Measurements from ENCODE around the gene EGLN3.
"Not testable (repeated sequence)": the region's sequence is repeated elsewhere in the genome, so short reads cannot be mapped to it uniquely, and the experiment has no call there.

EGLN3 gene

DNA sequence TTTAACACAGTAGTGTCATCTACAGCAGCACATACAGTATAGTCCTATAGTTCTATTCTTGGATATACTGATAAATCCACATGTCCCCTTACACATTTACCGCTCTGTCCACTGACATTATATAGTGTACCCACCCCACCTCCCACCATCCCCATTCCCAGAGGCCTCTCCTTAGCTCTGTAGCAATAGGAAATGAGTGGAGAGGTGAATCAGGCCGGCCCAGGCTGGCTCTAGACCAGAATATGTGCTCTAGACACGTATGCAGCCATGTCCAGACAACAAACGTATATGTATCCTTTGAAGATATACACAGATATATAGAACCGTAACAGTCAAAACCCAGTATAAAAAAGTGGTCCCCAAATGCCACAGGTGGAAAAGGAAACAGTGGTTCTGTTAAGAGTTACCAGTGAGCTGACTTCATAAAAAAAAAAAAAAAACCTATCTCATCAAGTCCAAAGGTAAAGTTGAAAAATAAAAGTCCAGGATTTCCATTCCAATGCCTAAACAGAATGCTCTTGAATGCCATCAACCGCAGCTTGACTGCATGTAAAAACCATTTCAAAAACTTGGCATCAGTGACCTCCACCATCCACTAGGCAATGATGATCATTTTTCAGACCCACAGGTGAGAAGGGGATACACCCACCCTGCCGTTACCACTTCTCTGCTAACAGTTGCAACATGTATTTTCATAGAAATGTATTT is 16.7 kb downstream of the EGLN3 start:
- no peak for DNase-seq

DNA sequence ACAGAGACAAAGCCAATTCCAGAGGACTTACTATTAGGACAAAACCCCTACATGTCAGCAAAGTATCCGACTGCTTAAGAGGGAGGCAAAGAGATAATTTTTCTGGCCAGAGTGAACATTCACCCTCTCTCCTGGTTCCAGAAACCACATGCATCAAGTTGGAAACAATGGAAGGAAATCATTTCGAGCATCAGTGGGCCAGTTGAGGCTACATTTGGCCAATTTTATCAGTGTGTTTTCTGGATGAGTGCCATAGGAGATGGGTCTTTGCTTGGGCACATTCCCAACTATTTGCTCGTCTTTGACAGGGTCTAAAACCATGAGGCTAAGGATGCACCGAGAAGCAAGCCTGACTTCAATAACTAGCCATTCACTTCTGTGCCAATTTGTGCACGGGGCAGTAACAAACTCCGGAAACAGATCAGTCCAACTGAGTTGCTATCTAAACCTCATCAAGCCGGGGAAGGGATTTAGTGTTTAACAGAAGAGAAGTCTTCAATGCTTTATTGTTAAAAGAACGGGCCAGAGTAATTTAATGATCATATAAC is 17.4 kb downstream of the EGLN3 start:
- DNase-seq, result peak; percentile 52

DNA sequence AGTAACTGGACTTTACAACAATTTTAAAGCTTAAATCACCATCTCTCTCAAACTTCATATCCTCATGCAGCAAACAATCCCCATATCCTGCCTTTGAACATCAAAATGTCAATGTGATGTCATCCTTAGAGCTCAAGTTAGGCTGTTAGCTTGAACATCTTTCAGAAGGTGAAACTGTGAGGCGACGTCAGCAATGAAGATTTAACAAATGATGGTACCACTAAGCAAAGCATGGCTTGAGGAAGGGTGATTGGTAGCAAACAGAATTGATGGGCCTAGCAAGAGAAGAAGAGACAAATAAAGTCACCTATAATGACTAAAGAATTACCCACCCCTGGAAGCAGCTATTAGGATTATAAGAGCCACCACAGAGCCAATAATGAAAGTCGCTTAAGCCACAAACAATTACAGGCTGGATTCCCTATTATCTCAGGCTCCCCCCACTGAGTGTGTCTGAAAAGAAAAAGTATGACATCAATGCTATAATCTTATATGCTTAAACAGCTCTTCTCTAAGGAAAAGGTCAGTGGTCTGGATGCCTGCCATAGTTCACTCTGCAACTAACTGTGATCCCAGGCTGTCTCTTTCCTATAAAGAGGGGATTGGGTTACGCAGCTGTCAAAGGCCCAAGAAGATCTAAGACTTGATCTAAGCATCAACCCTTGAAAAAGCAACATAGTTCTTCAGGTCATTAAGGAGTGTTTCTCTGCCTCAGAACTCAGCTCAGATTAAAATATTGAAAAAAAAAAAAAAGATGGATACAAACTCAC is 18.1 kb downstream of the EGLN3 start:
- peak; percentile 89 for DNase-seq

DNA sequence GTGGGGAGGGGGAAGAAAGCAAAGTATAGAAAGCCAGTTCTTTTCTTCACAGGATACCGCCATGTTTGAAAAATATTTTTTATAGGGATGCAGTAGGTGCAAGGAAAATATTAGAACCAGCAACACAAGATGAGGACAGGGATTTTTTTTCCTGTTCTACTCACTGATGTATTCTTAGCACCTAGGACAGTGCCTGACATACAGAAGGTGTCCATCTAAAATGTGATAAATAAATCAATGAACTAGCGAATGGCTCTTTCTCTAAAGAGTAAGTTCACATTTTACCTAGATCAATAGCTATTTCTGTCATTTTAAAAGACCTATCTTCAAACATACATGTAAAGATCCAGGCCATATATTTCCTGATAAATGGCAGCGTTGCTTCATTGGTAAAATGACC is 18.8 kb downstream of the EGLN3 start:
- no peak for DNase-seq

DNA sequence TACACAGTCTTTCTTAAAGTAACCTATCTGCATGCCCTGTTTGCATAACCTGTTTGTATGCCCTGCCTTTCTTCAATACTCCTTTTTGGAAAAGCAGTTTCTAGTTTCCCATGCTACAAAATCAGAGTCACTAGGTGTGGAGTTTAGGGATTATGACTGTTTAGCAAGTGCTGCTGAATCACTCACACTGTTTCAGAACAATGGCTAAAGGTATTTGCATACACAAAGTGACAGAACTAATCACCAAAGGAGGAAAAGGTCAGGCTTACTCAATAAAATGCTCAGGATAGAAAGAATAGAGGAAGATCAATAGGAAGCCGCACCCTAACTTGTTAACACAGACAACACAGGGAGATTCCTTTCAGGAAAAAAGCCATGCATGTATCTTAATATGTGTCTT is 19.4 kb downstream of the EGLN3 start:
- no peak for DNase-seq

DNA sequence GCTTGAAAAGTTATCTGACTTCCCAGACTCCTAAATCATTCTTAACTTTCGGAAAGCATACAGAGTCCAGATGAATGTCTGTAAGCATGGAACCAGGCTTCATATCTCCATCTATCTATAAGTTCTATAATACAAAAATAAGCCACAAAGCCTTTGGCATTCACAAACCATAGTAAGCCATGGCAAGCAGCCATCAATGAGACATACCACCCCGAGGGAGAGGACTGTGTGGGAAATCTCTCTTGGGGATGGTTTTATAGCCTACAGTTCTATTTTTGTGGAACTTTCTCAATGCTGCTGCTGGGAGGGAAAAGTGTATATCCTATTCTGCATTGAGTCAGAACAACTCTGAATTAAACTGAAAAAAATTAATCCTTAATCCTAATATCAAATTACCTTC is 20.4 kb downstream of the EGLN3 start:
- no peak for DNase-seq

DNA sequence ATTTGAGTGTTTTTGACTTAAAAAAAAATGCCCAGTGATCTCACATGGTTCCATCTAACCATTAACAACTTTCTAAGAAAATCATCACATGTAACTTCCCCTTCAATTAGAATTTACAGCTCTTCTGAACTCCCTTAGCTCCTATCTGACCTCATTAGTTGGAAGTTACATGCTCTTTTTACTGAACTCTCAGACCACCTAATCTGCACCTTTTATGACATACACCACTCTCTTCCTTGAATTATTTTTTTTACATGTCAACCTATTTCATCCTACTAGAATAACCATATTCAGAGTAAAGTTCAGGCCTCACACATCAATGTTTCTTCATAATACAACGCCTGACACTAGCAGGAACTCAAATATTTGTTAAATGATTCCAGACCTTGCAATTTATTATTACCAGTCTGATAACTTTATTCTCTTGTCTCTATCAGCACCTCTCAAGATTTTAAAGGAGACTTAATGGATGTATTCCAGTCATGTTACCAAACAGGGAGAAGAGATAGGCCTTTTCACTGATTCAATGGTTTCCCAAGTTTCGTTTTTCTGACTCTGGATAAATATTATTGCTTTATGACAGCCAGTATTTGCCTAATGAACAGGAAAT is 21.0 kb downstream of the EGLN3 start:
- no peak for DNase-seq

DNA sequence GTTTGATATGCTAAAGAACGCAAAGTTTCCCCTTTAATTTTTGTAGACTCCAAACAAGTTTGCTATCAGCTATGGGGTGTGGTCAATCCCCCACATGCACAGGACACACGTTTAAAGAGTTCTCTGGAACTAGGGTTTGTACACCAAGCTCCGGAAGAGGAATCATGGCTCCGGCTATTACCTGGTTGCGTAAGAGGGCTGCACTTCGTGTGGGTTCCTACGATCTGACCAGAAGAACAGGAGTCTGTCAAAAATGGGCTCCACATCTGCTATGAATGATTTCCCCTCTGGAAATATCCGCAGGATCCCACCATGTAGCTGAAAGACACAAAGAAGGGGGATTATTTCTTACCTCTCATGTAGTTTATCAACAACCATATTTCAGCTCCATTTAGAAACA is 22.0 kb downstream of the EGLN3 start:
- DNase-seq, result no peak

DNA sequence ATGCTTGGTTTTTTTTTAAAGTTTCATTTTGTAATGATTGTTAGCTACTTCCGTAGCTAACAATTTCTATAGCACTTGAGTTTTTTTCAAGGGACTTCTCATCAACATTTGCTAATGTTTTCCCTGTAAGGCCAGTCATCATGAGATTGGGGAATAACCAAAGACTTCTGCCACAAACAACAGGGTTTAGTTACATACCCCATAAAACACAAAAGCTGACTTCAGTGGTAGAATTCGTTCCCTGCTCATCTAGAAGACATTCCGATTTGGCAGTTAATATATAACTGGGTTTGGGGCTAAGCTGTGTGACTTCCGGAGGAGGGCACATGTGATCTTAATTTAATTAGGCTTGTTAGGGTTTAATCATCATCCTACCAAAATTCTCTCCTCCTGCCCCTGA is 22.9 kb downstream of the EGLN3 start:
- no peak for DNase-seq

DNA sequence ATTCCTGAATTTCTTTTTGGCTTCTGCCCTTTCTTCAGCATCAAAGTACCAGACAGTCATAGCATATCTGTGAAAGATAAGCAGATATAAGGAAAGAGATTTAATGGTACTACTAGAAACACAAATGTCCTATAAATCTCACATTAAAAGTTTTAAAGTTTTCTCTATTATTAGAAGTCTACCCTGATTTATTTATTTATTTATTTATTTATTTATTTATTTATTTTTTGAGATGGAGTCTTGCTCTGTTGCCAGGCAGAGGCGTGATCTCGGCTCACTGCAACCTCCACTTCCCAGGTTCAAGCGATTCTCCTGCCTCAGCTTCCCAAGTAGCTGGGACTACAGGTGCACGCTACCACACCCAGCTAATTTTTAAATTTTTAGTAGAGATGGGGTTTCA is 23.9 kb downstream of the EGLN3 start:
- DNase-seq, result not testable (repeated sequence)

DNA sequence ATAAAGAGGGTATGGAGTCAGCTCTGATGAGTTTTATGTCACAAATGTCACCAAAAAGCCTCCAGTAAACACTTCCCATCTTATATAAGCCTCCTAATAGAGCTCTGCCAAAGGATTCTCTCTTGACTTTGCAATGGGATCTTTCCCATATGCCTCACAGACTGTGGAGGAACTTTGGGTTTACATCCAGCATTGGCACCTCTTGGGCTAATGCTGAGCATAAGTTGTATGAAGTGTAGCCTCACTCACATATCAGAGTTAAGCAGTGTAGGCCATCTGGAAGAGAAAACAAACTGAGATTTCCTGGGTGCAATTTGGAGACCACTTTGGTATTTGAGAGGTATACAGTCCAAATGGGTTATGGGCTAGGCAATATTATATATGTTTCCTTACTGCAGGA is 24.9 kb downstream of the EGLN3 start:
- DNase-seq, result no peak

DNA sequence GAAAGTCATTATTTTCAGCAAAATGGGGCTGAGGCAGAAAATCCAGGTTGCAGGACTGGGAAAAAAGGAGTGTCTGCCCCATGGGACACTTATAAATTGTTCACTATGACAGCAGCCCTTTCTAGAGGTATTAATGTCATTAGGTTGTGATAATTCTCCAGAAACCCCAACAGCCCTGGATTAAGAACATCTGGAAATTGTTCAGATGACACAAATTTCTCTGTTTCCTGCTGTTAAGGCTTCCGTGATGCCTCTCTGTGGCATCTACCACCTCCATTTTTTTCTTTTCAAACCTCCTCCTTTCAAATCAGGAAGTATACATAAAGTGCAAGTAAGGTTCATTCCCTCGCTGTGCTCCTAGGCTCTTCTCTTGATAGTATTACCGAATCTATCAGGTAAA is 25.6 kb downstream of the EGLN3 start:
- DNase-seq, result no peak

DNA sequence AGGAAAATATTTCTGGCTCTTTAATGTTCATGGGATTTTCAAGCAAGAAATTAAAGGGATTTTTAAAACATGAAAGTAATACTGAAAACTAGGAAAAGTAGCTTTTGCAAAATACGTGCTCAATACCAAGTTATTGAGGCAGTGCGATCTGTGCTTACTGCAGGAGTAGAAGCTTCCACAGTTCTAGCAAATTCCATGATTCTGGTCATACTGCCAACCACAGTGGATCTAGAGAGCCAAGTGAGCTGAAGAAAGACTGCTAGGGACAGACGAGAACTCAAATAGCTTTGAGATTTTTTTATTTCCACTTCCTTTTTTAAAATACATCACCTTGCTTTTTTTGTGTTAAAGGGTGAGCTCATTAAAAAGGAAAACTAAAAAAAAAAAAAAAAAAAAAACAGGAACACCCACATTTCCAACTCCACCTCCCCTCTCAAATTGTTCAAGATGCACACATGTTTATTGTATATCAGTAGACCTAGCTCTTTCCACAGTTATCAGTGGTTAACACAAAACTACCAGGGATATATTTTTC is 26.2 kb downstream of the EGLN3 start:
- no peak for DNase-seq

DNA sequence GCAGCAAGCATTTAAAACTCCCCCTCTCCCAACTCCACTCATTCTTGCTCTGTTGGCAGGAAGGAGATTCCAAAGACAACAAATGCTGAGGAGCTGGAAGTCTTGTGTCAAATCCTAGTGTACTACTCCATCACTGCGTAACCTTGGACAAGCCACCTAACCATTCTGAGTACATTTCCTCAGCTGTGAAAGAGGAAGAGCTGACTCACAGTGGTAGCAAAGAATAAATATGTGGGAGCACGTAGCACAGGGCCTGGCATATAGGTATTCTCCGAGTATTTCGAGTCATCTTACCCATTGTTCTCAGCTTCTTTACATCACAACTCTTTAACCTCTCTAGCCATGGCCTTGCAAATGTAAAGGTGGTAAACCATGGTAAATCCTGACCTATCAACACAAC is 28.7 kb downstream of the EGLN3 start:
- no peak for DNase-seq

DNA sequence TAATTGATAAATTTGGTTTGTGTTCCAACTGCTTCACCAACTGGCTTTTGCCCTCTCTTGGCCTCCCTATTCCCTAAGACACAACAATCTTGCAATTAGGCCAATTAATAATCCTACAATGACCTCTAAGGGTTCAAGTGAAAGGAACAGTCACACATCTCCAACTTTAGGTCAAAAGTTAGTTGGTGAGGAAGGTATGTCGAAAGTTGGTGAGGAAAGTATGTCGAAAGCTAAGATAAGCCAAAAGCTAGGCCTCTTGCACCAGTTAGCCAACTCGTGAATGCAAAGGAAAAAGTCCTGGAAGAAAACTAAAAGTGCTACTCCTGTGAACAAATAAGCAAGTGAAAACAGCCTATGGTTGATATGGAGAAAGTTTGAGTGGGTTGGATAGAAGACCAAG is 32.6 kb downstream of the EGLN3 start:
- DNase-seq, result no peak

DNA sequence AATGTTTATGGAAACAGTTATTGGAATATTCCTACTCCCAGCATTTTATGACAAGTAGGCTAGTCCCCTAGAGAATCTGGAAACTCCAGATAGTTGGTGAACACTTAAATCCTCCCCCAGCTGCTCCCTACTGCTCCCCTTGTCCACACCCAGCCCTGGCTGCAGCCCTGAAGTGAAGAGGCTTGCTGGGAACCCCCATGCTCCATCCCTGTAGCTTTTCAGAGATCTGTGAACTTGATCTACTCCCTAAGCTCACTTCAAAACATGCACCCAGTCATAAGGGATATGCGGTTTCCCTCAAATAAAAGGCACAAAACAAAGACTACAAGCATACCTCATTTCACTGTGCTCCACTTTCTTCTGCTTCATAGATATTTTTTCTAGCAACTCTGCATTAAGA is 33.2 kb downstream of the EGLN3 start:
- no peak for DNase-seq

DNA sequence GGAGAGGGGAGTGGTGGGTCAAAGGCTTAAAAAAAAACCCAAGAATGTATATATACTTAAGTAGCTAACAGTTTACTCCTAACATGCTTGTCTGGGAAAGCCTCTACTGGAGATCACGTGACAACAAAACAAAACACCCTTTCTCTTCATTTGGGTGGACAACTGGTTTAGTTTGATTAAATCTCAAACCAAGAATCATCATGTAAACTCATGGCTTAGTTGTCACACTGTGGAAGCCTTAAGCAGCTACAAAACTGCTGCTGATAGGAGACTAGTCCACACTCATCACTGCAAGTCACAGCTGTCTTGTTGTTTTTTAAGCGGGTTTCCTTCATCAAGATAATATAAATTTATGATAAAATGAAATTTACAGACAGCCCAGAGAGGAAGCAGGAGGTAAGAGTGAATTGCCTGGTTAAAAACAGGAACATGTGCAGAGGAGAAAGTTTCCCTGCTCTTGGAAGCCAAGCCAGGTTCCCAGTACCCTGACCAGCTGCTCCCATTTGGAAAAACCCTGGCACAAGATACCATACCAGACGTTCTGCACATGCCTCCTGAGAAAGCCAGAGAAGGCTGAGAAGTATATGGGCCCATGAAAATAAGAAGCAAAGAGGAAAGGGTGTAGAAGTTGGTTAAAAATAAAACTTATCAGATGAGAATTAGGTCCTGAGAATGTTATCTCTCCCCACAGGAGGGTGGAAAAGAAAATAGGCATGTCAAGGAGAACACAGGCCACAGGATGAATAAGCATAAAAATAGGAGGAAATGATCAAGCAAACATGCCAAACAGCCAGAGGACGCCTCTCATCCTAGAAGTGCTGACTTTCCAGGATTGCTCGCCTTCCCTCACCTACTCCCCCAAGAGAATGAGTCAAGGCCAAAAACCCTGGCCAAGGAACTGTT is 34.0 kb downstream of the EGLN3 start:
- no peak for DNase-seq

DNA sequence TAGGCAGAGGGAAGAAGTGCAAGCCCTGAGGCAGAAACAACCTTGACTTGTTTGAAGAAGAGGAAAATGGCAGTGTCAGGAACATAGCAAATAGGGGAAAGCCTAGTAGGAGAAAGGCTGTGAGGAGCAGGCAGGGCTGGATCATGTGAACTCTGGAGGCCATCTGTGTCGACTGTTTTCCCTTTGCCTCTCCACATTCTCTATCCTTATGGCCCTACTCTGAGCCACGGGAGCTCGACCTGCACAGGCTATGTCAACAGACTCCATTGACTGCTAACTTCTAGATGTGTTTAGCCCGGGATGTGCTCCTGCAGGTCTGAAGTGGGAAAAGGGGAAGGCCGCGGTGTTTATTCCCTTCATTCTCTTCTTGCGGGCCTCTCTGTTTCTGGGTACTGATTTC is 35.2 kb downstream of the EGLN3 start:
- peak; percentile 41 for DNase-seq

DNA sequence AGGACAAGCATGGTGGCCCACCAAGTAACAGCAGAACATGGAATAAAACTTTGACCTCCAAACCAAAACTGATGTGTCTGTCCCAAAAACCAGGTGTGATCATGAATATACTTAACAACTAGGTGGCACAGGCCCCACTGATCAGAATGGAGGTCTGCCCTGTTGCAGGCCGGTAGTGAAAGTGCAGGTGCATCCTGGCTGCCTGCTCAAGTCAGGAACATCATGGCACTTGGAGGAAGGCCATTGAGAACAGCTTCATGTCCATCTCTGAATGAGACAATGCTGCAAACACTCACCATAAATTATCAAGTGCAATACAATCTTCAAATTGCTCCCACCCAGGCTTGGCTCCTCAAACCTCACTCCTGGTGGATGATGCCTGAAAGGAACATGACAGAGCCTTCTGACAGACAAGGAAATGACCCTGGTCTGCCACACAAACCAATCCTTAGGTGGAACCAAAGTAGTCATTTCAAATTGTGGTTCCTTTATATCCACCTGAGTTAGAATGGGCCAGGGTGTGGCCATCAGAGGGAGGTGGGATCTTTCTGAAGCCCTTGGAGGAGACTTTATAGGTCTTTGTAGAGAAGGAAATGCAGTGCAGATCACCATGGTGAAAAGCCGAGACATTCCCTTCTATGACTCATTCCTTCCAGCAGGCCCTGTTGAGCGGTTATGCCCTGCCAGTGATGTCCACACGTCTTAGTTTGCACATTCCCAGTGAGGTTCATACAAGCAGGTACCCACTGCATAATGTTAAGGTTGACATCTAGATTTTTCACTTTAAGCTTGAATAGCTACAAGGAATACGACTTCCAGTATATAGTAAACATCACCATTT is 36.0 kb downstream of the EGLN3 start:
- no peak for DNase-seq

DNA sequence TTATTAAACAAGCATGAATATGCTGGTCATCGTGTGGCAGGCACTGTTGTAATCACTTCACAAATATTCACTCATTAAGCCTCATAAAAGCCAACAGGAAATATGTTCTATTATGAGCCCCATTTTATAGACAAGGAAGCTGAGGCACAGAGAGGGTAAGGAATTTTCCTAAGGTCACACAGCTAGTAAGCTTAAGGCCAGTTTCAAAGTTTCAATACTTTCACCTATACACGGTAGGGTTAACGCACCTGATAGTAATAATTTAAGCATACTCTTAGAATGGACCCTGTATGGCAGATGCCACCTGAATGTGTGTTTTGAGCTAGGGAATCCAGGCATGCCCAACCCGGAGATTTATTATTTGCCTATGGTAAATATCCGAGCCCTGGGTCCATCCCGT is 39.8 kb downstream of the EGLN3 start:
- DNase-seq, result no peak

DNA sequence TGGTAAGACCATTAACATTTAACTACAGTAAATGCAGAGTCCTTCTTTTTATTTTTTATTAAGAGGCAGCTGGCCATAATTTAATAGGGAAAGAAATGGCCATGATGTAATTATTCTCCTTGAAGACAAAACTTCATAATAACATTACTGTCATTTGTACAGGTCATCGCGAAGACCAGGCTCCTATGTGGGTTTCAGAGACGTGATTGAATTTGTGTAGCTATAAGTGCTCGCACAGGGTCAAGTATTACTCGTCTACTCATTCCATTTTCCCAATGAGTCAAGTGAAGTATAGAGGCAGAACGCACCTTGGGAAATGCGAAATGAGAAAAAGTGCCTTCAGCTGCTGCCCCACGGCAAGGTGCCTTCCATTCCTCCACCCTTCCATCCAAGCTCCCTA is 40.4 kb downstream of the EGLN3 start:
- DNase-seq, result no peak
